GM18519 (cell line): ENCODE results near the gene C2orf72.
"Not testable (repeated sequence)": the region's sequence is repeated elsewhere in the genome, so short reads cannot be mapped to it uniquely, and the experiment has no call there.

ENCODE experiments used
- ATAC-seq: cut with Tn5 transposase; IDR thresholded peaks from one replicate; pipeline ENCODE4 v1.9.1; 2021; ENCODE audit warnings: mild to moderate bottlenecking, moderate library complexity; ENCODE audit not compliant: unreplicated experiment, low FRiP score

C2orf72 gene

DNA sequence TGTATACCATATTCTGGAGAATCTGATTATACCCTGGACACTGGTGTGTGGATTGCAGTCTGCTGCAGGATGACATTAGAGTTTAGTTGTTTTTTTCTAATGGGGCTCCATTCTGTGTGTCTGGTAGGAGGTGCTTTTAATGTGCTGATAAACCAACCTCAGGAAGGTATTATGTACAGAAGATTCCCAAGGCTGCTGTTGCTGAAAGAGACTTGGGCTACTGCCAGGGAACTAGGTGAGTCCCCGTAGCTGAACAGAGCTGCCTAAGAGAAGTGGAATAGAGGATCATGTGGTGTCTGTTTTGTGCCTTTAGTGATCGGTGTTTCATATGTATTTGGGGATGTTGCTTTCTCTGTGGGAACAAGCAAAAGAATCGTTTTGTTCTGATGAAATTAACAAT is 24.9 kb upstream of the C2orf72 start:
- no peak for ATAC-seq

DNA sequence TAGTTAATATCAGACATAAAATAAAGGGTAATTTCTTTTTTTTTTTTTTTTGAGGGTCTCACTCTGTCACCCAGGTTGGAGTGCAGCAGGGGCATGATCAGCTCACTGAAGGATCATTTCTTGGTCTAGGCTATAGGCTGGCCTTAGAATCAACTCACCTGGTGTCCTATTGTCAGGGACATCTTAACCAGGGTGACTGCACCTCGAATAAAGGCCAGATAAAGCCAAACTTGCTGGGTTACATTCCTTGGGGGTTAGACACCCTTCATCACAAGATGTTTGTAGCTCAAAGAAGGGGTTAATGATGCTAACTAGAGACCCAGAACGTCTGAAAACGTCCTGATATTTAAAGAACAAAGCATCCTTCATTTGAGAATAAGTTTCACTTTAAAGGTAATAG is 23.5 kb upstream of the C2orf72 start:
- ATAC-seq = no peak

DNA sequence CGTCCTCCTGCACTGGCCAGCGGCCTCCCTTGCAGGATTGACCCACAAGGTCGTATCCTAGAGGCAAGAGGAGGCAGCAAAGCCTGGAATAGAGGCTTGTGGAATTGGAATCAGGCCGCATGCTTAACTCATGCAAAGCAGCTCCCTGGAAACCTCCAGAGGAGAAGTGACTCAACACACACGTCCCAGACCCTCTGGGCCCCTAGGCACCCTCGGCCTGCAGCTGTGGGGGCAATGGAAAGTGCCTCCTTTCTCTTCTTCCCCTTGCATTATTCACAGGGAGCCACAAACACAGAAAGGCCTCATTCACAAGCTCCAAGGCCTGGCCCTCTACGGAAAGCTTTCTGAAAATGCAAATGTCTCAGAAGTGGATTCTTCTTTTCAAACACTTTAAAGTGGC is 21.8 kb upstream of the C2orf72 start:
- ATAC-seq = no peak

DNA sequence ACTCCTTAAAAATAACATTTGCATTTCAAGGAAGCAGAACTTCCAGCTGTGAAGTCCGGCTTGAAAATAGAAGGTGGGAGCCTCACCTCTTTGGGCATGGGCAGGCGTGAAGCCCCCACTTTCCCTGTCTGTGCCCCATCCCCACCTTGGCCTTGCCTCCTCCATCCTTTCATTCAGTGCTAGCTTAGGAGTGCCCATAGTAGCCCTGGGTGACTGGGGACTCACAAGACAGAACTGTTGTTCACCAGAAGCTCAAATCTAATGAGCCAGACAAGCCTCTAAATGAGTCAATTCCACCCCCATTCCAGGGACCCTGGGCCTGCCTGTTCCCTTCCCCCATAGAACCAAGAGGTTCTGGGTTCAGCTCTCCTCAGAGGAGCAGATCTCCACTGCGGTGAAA is 21.4 kb upstream of the C2orf72 start:
- ATAC-seq = no peak

DNA sequence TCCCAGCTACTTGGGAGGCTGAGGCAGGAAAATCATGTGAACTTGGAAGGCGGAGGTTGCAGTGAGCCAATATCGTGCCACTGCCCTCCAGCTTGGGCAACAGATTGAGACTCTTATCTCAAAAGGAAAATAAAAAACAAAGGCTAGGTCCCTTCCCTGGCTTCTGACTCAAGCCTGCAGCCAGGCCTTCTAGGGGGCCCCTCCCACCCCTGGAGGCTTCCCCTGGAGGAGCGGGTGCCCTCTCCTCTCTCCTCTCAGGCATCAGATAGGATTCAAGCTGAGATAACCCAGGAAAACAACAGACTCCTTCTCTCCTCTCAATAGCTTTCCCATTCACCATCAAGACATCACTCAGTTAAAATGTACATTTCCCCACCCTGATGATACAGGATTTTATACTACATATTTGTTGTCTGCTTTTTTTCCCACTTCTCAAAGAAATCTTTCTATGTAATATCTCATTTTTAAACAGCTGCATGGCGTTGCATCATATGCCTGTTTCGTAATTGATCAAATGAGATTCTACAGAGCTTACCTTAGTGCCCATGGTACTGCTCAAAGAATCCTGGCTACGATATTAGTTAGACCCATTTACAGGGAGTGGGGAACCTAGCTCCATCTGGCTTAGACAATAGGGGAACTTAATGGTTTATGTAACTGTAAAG is 20.6 kb upstream of the C2orf72 start:
- no peak for ATAC-seq

DNA sequence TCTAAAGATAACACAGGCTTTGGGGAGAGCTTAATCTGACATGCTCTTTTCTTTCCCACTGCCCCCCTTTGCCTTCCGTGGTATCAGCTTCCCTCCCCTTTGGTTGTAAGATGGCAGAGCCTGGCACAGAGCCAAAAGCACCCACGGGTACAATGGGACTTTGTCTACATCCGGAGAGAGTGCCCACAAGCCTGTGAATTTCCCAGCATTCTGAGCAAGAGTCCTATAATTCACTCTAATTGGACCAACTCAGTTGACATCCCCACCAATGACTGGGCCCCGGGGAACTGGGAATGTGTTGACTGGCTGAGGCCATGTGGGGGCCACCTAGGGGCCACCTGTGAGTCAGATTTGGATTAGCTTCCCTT is 20.1 kb upstream of the C2orf72 start:
- no peak for ATAC-seq

DNA sequence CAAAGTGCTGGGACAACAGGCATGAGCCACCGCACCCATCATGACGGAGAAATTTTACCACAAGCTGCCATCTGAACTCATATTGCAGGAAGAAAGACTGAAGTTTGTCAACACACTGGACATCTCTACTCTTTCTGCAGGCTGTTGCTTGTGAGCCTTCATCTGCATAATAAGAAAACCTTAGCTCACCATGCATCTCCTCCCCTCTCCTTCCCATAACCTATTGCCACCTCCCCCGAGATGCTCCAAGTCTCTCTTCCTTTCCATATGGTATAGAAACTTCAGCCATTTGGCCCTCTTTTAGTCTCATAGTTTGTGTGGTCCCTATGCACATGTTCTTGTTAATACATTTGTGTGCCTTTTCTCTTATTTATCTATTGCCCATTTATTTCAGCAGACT is 19.1 kb upstream of the C2orf72 start:
- ATAC-seq = no peak

DNA sequence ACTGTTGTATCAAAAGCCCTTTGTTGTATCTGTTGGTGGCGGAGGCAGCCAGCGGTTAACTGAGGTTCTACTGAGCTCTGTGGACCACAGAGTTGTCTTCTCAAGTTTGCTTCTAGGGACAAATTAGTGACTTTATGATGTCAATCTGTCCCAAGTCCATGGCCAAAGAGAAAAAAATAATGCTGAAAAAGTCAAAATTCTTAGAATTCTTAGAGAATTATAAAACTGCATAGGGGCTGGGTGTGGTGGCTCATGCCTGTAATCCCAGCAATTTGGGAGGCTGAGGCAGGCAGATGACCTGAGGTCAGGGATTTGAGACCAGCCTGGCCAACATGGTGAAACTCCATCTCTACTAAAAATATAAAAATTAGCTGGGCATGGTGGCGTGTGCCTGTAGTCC is 12.3 kb upstream of the C2orf72 start:
- not testable (repeated sequence) for ATAC-seq

DNA sequence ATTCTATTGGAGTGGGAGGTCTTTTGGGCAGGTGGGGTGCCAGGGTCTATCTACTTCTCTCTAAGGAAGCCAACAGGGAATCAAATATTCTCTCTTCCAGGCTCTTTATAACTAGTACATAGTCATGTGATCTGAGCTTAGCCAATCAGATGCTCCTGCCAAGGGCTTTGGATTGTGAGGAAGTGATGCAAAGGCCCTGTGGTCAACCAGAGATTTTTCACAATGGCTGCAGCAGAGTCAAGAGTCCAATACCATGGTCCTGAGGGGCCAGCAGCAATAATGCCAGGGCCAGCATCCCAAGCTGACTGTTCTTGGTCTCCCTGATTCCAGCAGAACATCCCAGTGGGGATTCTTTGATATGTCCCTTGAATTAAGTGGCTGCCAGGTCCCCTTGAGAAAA is 8.4 kb upstream of the C2orf72 start:
- ATAC-seq = no peak

DNA sequence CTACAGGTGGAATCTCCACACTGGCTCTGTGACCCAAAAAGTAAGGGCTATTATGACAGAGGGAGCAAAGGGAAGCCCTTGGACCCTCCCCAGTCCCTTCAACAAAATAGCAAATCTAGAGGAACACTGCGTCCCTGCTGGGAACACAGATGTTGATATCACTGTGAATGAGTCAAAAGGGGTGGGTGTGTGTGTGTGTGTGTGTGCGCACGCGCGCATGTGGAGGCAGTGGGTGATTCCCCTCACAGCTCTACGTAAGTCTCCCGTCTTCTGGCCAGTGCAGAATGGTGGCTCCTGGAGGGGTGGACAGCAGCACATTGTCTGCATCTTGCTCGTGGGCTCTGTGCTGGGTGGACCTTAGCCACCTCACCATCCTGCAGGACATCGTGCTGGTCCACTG is 7.8 kb upstream of the C2orf72 start:
- no peak for ATAC-seq

DNA sequence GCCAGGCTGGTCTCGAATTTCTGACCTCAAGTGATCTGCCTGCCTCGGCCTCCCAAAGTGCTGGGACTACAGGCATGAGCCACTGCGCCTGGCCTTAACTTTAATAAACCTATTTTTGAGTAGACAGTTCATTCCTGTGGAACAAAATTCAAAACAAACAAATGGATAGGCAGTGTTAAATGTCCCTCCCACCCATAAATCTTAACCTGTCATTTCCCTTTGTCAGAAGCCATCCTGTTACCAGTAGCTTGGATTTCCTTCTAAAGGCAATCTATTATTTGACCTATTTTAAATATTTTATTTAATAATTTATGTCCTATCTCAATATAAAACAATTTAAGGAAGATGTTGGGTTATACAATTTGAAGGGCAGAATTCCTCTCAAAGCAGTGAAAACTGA is 6.6 kb upstream of the C2orf72 start:
- no peak for ATAC-seq

DNA sequence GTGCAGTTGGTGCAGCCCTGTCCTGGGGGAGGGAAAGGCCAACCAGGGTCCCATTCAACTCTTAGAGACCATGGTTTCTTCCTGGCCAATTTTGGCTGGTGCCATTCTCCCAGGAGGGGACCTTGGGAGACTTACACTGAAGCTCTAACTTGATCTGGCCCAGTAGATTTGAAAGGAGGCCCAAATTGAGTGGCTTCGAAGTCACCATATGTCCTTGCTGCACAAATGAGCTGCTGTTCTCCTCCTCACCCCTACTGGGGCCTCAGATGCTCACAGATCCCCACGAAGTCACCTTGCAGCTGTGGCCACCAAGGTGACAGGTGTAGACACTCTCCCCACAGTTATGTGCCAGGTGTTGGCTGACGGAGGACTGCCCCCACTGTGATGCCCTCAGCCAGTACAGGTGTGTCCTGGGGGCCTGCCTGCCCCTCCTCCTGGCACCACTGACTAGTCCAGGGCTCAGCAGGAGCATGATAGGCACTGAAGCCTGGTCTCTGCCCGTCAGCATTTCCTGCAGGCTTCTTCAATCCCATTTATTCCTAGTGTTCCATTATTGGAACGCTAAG is 4.7 kb upstream of the C2orf72 start:
- ATAC-seq = no peak

DNA sequence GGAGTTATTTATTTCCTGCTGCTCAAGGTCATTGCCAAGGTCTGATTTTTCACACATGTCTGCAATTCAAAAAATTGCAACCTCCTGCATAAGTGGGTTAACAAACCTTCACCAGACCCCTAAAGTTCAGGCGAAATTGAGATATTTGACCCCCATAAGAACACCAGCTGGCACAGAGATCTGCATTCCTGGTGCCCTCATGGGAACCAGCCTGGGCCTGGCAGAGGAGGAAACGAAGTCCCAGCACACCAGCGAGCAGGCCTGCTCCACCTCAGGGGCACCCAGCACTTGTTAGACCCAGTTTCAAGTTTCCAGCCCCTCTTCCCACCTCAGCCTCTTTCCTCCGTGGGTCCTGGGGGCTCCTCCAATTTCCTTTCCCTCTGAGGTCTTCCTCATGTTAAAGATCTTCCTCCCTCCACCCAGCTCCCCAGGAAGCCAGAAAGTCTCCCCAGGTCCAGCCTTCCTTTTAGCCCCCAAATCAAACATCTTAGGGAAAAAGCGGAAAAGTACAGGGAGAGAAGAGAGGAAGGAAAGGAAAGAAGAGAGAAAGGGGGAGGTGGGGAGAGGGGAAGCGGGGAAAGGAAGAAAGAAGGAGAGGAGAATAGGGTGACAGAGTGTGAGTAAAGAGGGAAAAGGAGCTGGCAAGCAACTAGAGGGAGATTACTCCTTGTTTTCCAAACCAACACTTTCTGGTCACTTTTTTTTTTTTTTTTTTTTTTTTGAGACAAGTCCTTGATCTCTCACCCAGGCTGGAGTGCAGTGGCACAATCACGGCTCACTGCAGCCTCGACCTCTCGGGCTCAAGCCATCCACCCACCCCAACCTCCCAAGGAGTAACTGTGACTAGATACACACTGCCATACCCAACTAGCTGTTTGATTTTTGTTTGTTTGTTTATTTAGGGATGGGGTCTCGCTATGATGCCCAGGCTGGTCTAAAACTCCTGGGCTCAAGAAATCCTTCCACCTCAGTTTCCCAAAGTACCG is 3.9 kb upstream of the C2orf72 start:
- ATAC-seq = no peak

DNA sequence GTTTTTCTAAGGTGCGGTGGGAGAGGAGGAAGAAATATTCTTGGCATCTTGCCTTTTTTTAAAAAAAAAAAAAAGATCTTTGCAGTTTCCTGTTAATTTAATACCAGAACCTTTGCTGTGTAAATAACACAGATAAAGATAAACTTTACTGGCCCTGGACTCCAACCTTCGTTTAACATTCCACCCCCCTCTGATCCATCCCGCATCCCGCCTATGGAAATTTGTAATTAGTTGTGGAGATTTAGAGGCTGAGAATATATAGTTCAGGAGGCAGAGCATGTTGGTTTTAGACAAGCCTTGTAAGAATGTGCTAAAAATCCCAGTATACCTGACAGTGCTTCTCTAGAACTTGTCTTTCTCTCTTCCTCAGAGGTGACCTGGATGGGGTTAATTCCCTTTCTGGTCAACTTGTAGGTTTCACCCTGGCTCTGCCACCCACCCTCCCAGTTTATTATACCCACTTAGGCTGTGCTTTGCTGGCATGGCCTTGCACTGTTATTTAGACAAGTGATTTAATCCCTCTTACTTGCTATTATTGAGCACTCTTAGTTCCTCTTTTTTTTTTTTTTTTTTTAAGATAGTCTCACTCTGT is 2.9 kb upstream of the C2orf72 start:
- ATAC-seq = no peak

DNA sequence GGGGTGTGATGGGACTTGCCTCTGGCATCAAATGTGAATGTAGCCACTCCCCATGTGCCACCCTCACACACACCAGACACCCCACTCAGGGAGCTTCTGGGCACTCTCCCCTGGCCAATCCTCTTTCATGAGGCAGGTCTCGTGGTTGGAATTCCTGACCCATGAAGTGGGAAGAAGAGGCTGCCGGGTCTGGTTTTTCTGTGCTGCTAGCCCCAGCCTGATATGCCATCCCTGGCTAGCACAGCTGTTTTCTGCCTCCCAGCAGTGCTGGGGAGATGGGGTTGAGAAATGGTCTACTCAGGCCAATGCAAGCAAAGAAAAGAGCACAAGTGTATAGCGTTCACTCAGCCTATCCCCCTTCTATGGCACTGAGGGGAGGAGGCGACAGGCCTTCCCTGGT is 1.2 kb upstream of the C2orf72 start:
- no peak for ATAC-seq

DNA sequence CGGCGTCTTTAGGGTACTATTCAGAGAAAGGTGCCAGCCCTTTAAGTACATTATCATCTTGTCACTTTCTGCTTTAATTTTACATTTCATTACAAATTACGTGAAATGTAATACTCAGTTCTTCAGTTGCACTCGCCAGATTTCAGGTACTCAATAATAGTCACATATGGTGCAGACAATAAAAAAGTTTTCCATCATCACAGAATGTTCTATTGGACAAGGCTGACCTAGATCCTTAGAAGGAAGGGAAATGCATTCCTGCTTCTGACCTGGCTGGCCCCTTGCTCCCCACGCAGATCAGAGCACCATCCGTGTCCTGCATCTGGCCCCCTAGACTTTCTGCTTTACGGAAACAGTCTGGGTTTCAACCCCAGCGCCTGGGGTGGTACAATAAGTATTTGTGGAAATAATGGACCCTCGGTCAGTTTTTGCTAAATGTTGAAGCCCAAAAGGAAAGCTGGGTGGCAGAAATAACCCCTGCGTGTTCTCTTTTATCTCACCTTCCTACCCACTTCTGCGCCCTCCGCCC is 681 bp upstream of the C2orf72 start:
- no peak for ATAC-seq

DNA sequence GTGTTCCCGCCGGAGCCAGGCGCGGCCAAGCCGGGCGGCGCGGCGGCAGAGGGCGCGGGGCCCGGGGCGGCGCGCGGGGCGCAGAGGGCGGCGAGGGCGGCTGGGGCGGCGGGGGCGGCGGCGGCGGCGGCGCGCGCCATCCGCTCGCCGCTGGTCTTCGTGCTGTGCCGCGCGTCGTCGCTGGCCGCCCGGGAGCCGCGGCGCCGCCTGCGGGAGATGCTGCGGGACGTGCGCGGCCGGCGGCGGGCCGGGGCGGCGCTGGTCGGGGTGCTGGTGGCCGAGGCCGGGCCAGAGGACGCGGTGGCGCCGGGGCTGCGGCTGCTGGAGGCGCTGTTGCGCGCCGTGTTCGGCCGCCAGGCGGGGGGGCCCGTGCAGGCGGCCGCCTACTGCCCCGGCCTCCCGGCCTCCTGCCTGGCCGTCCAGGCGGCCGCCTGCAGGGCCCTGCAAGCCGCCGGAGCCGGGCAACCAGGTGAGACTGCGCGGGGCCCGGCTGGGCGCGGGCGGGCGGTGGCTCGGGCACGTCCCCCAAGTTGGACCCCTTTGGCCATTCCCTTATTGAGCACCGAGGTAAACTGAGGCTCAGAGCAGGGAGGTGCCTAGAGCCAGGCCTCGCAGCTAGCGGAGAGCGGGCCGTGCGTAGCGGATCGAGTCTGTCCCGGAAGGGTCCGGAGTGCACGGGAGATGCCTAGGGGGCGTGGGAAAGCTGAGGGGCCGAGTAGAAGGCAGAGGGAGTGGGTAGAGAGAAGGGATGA is 584 bp downstream of the C2orf72 start:
- no peak for ATAC-seq

DNA sequence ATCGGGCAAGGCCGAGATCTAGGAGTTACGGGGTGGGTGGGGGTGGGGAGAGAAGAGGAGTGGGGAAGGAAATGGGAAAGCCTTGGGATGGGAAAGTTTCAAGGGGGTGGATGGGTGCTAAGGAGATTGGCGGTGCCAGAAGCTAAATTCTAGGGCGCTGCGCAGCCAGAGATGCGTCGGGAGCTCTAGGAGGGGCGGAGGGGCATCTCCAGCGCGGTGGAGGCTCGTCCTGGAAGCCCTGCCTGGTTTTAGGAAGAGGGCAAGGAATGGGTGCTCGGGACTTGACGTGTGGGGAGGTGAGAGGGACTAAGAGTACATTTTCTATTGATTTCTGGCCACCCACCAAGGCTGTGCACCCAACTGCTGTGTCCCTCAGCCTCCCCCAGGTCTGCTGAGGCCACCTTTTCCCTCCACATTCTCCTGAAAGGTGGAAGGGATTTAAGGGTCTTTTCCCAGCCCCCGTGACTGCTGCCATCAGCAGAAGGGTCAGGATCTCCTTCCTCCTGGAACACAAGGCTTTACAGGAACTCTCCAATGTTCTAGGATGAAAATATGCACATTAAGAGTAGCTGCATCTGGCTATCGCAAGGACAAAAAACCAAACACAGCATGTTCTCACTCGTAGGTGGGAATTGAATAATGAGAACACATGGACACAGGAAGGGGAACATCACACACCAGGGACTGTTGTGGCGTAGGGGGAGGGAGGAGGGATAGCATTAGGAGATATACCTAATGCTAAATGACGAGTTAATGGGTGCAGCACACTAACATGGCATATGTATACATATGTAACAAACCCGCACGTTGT is 1.4 kb downstream of the C2orf72 start:
- no peak for ATAC-seq

DNA sequence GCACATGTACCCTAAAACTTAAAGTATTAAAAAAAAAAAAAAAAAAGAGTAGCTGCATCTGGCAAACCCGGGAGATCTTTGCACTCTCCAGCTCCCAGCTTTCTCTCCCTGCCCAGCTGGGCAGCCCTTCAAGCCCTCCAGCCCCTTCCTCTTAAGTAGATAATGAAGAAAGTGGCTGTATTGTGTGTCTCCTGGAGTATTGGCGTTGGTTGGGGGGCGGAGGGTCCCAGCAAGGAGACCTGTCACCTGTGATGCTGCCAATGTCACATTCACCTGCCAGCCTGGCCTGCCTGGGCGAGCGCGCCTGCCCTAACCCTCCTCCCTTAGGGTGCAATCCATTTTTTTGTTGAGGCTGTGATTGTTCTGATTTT is 2.0 kb downstream of the C2orf72 start:
- ATAC-seq = no peak
